ENCODE measurements around the gene KLHL2.

KLHL2 gene

GRCh38 chr4:165293927-165294649 lies 86.7 kb downstream of the KLHL2 start:
- no peak for DNase-seq

- peak; percentile 4 for DNase-seq
These were observed 87.5 kb downstream of the KLHL2 start for GRCh38 chr4:165294907-165295306.

GRCh38 chr4:165297626-165298025 lies 90.3 kb downstream of the KLHL2 start:
- no peak for DNase-seq

- DNase-seq: no peak
These were observed 92.2 kb downstream of the KLHL2 start for GRCh38 chr4:165299399-165300060.

GRCh38 chr4:165301833-165302232 lies 94.5 kb downstream of the KLHL2 start:
- DNase-seq: peak; percentile 36

GRCh38 chr4:165302658-165303057 lies 95.3 kb downstream of the KLHL2 start:
- no peak for DNase-seq

- DNase-seq: no peak
These were observed 100.8 kb downstream of the KLHL2 start for GRCh38 chr4:165308166-165308565.

- DNase-seq: no peak
These were observed 101.2 kb downstream of the KLHL2 start for GRCh38 chr4:165308606-165309005.

- DNase-seq: no peak
These were observed 102.1 kb downstream of the KLHL2 start for GRCh38 chr4:165309456-165309855.

GRCh38 chr4:165312506-165312905 lies 105.1 kb downstream of the KLHL2 start:
- DNase-seq: no peak

GRCh38 chr4:165319030-165319429 lies 111.7 kb downstream of the KLHL2 start:
- DNase-seq: no peak

- no peak for DNase-seq
These were observed 112.1 kb downstream of the KLHL2 start for GRCh38 chr4:165319509-165319908.

- no peak for DNase-seq
These were observed 117.0 kb downstream of the KLHL2 start for GRCh38 chr4:165324236-165324917.

- no peak for DNase-seq
These were observed 117.5 kb downstream of the KLHL2 start for GRCh38 chr4:165324918-165325304.

GRCh38 chr4:165325732-165326512 lies 118.6 kb downstream of the KLHL2 start:
- peak; percentile 46 for DNase-seq

GRCh38 chr4:165326831-165327210 lies 119.5 kb downstream of the KLHL2 start:
- peak; percentile 50 for DNase-seq

GRCh38 chr4:165327211-165328100 lies 120.1 kb downstream of the KLHL2 start, which contains the start of gene MSMO1:
Gene MSMO1 (plus strand): TSS chr4:165327669. CDS start chr4:165333371, 5,702 bp downstream.
- DNase-seq: peak; percentile 97

- no peak for DNase-seq
These were observed 120.7 kb downstream of the KLHL2 start for GRCh38 chr4:165328101-165328425.

- no peak for DNase-seq
These were observed 121.3 kb downstream of the KLHL2 start for GRCh38 chr4:165328708-165329107.

- no peak for DNase-seq
These were observed 122.7 kb downstream of the KLHL2 start for GRCh38 chr4:165330071-165330470.

GRCh38 chr4:165330666-165331065 lies 123.3 kb downstream of the KLHL2 start:
- DNase-seq: no peak

GRCh38 chr4:165331359-165331758 lies 124.0 kb downstream of the KLHL2 start:
- no peak for DNase-seq

Data from RPMI8226 (cell line).